Left ventricle myocardium inferior (tissue), 1 donor: ENCODE results near the gene RERE. TPM values are rescaled to one million over a fixed set of nuclear protein-coding genes. Genes with fewer than 3 reads are reported as not detected.
A peak's percentile ranks its signal among the peaks of the same experiment; 100 is the strongest.

Experiments
- DNase-seq: peaks from one replicate; pipeline ENCODE4 v3.0.0-alpha.2; 2020
- H3K27ac ChIP-seq: fragments of 200-600 bp; replicated peaks from 2 replicates; pipeline ENCODE4 v1.8.0; 2021
- H3K27me3 ChIP-seq: fragments of 200-600 bp; 2 replicates; pipeline ENCODE4 v1.8.0; 2021; ENCODE audit warnings: low read depth
- H3K36me3 ChIP-seq: fragments of 200-600 bp; 2 replicates; pipeline ENCODE4 v1.8.0; 2021
- H3K4me1 ChIP-seq: fragments of 200-600 bp; 2 replicates; pipeline ENCODE4 v1.8.0; 2021
- H3K4me3 ChIP-seq: fragments of 200-600 bp; 2 replicates; pipeline ENCODE4 v1.8.0; 2021; ENCODE audit warnings: mild to moderate bottlenecking, moderate library complexity
- H3K9me3 ChIP-seq: fragments of 200-600 bp; replicated peaks from 2 replicates; pipeline ENCODE4 v1.8.0; 2021
- intact Hi-C: fragments of 100-400 bp; cut with micrococcal nuclease; formaldehyde crosslinking; loops from one replicate; pipeline ENCODE4 v1.11.0; 2022
- total RNA-seq: library from RNA; stranded (reverse); fragmentation: NEBNext Ultra II Directional; extraction: Animal tissue kit (Norgen Biotek cat#: 25700); gene quantifications from one replicate; pipeline ENCODE4 v1.2.1, GENCODE V29; 2021
- TF ChIP-seq, protein P1 (sequence below): fragments of 200-600 bp; IDR thresholded peaks from 2 replicates; pipeline ENCODE4 v1.8.0; 2021; ENCODE audit warnings: antibody characterized with exemption, mild to moderate bottlenecking, borderline replicate concordance
- donor health status: DM: no; HTN: yes; CAD: no; lungs with severe emphysema.

Gene RERE
- total RNA-seq, 1 donor from 2014 or later, result 141 TPM

DNA sequence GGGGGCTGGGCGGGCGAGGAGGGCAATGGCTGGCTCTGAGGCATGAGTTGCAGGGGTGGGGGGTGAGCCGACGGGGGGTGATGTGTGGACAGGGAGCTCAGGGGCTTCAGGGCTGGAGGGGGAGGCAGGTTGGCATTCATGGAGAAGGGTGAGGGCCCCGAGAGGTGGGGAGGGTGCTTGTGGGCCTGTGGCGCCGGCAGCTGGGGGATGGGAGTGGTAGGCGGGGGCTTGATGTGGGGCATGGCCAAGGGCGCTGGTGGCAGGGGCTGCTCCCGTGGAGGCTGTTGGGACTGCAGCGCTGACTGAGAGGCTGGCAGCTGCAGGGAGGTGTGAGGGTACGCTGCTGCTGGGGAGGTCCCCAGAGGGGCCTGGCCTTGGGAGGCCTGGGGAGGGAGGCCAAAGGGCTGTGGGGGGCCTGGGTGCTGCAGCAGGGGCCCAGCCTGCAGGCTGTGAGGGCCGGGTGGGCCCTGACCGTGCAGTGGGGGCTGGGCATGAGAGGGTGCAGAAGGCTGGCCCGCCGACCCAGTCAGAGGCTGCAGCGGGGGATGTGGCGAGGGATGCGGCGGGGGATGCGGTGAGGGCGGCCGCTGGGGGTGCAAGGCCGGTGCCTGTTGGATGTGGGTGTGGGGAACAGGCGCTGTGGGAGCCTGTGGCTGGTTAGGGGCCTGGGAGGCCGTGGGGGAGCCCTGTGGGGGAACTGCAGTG lies 456.8 kb downstream of the RERE start:
- intact Hi-C loops, result no loop called here
- no peak overlapping the region for H3K4me3 ChIP-seq
- peak overlapping the region; percentile 94 for H3K27ac ChIP-seq
- no peak for DNase-seq
- peaks cover 100% of the 10 kb centered on the region for H3K36me3 ChIP-seq
- peaks cover 79% of the 10 kb centered on the region for H3K4me1 ChIP-seq
- no peaks in the 10 kb centered on the region for H3K27me3 ChIP-seq
- TF ChIP-seq, protein P1, sequence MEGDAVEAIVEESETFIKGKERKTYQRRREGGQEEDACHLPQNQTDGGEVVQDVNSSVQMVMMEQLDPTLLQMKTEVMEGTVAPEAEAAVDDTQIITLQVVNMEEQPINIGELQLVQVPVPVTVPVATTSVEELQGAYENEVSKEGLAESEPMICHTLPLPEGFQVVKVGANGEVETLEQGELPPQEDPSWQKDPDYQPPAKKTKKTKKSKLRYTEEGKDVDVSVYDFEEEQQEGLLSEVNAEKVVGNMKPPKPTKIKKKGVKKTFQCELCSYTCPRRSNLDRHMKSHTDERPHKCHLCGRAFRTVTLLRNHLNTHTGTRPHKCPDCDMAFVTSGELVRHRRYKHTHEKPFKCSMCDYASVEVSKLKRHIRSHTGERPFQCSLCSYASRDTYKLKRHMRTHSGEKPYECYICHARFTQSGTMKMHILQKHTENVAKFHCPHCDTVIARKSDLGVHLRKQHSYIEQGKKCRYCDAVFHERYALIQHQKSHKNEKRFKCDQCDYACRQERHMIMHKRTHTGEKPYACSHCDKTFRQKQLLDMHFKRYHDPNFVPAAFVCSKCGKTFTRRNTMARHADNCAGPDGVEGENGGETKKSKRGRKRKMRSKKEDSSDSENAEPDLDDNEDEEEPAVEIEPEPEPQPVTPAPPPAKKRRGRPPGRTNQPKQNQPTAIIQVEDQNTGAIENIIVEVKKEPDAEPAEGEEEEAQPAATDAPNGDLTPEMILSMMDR, result no peak
- H3K9me3 ChIP-seq, result no peaks in the 10 kb centered on the region

DNA sequence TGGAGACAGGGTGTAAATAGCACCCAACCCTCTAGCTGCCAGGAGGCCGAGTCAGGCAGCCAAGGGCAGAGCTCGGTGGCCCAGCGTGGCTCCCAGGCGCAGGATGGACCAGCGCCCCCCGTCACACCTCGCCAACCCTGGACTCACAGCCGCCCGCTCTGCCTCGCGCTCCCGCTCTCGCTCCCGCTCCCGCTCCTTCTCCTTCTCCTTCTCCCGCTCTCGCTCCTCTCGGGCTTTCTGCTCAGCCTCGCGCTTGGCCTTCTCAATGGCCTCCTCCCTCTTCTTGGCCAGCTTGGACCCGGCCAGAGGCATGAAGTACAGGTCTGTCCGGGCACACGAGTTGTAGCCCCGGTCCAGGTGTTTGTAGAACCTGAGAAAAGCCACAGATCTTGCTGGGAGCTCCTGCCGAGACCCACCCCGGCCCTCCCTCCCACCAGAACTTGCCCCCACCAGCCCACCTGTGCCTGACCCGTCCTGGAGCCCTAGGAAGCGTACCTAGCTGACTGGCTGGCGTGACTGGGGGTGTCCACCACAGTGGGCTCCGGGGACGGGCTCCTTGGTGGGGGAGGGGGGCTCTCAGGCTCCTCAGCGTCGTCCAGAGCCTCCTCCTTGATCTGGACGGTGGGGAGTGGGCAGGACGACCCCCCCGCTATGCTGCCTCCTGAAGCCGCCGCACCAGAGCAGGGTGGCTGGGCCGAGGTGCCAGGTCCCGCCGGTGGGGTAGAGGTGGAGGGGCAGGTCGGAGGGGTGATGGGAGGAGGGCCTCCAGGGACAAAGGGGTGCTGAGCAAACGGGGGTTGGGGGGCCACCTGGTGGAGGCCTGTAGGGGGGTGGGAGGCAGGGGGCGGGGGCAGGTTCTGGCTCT lies 457.6 kb downstream of the RERE start:
- no peaks in the 10 kb centered on the region for H3K9me3 ChIP-seq
- H3K36me3 ChIP-seq, result peaks cover 100% of the 10 kb centered on the region
- intact Hi-C loops, result no loop called here
- H3K4me3 ChIP-seq, result no peak overlapping the region
- no peaks in the 10 kb centered on the region for H3K27me3 ChIP-seq
- H3K27ac ChIP-seq, result peak overlapping the region; percentile 87
- peaks cover 79% of the 10 kb centered on the region for H3K4me1 ChIP-seq
- TF ChIP-seq, protein P1, result no peak
- DNase-seq, result no peak

DNA sequence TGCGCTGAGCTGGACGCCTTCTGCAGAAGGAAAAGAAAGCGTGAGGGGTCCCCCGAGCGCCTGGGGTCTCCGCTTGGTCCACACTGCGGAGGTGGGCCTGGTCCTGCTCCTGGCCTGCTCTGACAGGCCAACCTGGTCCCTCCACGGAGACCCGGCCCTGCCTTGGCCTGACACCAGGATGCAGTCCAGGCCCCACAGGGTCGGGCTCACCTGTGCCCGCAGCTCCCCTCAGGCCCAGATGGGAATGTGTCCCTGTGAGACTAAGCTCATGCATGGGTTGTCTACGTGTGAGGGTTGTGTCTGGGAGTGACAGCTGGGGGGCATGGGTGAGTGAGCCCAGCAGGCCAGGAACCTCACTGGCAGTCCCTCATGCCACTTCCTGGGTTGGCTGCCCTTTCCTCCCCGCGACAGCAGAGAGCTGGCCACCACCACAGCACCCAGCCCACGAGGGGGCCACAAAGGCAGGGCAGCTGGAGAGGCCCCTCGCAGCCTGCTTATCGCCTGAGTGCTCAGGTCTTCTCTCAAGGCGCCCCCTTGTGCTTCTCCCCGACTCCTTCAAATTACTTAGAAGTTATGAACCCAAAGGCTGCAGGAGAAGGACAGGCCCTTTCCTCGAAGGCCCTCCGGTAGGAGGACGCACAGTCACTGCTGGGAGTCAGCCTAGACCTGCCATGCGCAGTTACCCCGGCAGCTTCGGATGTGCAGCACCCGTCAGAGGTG lies 458.4 kb downstream of the RERE start:
- TF ChIP-seq, protein P1, result no peak
- Histone ChIP-seq H3K27me3 (no peaks in the 10 kb centered on the region), H3K36me3 (peaks cover 100% of the 10 kb centered on the region), H3K27ac (peak overlapping the region; percentile 87), H3K4me3 (no peak overlapping the region), H3K9me3 (no peaks in the 10 kb centered on the region), H3K4me1 (peaks cover 77% of the 10 kb centered on the region)
- intact Hi-C loops, result no loop called here
- DNase-seq, result no peak

DNA sequence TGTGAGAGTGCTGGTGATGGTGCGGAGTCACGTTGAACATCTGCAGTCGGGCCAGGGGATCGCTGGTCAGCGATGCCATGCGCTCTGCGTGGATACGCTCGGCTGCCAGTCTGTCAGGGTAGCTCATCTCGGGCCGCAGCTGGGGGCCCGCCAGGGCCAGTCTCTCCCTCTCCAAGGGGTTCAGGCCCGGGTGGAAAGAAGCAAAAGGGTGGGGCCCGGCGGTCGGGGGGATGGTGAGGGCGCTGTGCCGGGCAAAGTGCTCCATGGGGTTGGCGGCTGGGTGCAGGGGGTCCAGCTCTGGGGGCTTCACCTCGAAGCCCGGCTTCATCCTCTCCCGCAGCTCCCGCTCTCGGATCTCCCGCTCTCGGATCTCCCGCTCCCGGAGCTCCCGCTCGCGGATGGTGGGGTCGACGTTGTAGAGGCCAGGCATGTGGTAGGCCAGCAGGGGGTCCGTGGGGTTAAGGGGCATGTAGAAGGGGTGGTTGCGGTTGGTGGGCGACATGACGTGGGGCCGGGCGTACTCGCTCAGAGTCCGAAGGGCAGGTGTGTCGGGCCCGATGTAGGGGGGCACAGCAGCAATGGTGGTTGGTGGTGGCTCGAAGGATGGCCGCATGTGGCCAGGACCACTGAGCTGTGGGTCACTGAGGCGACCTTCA lies 459.1 kb downstream of the RERE start:
- Histone ChIP-seq H3K27ac (peak overlapping the region; percentile 87), H3K9me3 (no peaks in the 10 kb centered on the region), H3K4me1 (peaks cover 77% of the 10 kb centered on the region), H3K4me3 (no peak overlapping the region), H3K36me3 (peaks cover 100% of the 10 kb centered on the region), H3K27me3 (no peaks in the 10 kb centered on the region)
- intact Hi-C loops, result no loop called here
- TF ChIP-seq, protein P1, result no peak
- no peak for DNase-seq
